Measurements from ENCODE around the gene OAF. TPM values are rescaled to one million over a fixed set of nuclear protein-coding genes. Genes with fewer than 3 reads are reported as not detected.

OAF gene
- 216 TPM for total RNA-seq

GRCh38 chr11:120210626-120211521 is at the start of gene OAF:
OAF (plus strand) TSS chr11:120211032; CDS start chr11:120211280, 248 bp downstream.
- no peaks in the 10 kb centered on the region for H3K27me3 ChIP-seq
- peaks cover 0 to 6% of the 10 kb centered on the region in 2 donors for H3K4me1 ChIP-seq

DNA sequence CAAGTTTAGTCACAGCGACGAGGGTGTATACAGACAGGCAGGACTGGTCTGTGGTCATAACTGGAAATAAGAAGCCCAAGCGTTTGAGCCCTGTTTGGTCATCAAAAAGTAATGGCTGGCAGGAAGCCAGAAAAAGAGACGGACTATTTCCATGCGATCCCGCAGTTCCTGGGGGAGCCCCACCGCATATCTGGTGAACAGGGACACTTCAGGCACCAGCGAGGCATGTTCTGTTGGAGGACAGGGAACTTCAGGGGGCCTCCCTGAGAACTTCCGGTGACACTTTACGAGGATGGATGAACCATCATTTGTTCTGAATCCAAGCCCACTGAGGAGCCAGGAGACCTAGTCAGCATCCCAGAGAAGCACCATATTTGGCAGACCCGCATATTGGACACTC is 43.2 kb upstream of the OAF start:
- Histone ChIP-seq H3K4me3 (no peak overlapping the region), H3K36me3 (no peaks in the 10 kb centered on the region), H3K4me1 (peaks cover 0 to 11% of the 10 kb centered on the region in 2 donors), H3K9me3 (peaks cover 0 to 15% of the 10 kb centered on the region in 2 donors), H3K27ac (no peak overlapping the region), H3K27me3 (no peaks in the 10 kb centered on the region)
- TF ChIP-seq CTCF (IDR thresholded peaks at IDR 0.05), result no peak
- DNase-seq (ENCODE audit: low spot score in 2 of 2), result no peak
- intact Hi-C loops (cut with DNase I), result no loop called here

More at GRCh38 chr11:120210626-120211521, at the start of gene OAF:
- no peaks in the 10 kb centered on the region for H3K9me3 ChIP-seq
- intact Hi-C loops (cut with DNase I), result no loop called here
- H3K4me3 ChIP-seq, result peak within 1 kb of the TSS; percentile 67 to 75
- DNase-seq (ENCODE audit: low spot score in 2 of 2), result peak in 1 of 2 donors; percentile 74
- peak within 1 kb of the TSS; percentile 19 to 48 for H3K27ac ChIP-seq
- TF ChIP-seq CTCF (IDR thresholded peaks at IDR 0.05), result peak in 2 of 3 experiments; percentile 17 to 39
- H3K36me3 ChIP-seq, result no peaks in the 10 kb centered on the region

- no peak overlapping the region for H3K27ac ChIP-seq
- H3K4me1 ChIP-seq, result peaks cover 0 to 11% of the 10 kb centered on the region in 2 donors
- peak overlapping the region; percentile 55 to 60 for H3K4me3 ChIP-seq
- no peaks in the 10 kb centered on the region for H3K27me3 ChIP-seq
- intact Hi-C loops (cut with DNase I), result no loop called here
- no peak for DNase-seq (ENCODE audit: low spot score in 2 of 2)
- H3K36me3 ChIP-seq, result no peaks in the 10 kb centered on the region
- TF ChIP-seq CTCF (IDR thresholded peaks at IDR 0.05), result no peak
- H3K9me3 ChIP-seq, result peaks cover 0 to 15% of the 10 kb centered on the region in 2 donors
Measured at GRCh38 chr11:120168108-120168959, 42.5 kb upstream of the OAF start.

- H3K27me3 ChIP-seq, result no peaks in the 10 kb centered on the region
- intact Hi-C loops (cut with DNase I), result no loop called here
- peak overlapping the region; percentile 55 to 60 for H3K4me3 ChIP-seq
- peak in 1 of 2 donors; percentile 69 for DNase-seq (ENCODE audit: low spot score in 2 of 2)
- no peaks in the 10 kb centered on the region for H3K36me3 ChIP-seq
- TF ChIP-seq CTCF (IDR thresholded peaks at IDR 0.05), result peak; percentile 70 to 84 (median 80)
- no peak overlapping the region for H3K27ac ChIP-seq
- peaks cover 0 to 11% of the 10 kb centered on the region in 2 donors for H3K4me1 ChIP-seq
- H3K9me3 ChIP-seq, result peaks cover 0 to 15% of the 10 kb centered on the region in 2 donors
Measured at GRCh38 chr11:120168960-120169681, 41.7 kb upstream of the OAF start.

Measured in ascending aorta (tissue), 2 donors.